HG02798 (cell line): Measurements from ENCODE around the gene PTGES3.
A peak's percentile ranks its signal among the peaks of the same experiment; 100 is the strongest.
"Not testable (repeated sequence)": the region's sequence is repeated elsewhere in the genome, so short reads cannot be mapped to it uniquely, and the experiment has no call there.

Source experiments
- ATAC-seq: cut with Tn5 transposase; IDR thresholded peaks from one replicate; pipeline ENCODE4 v1.9.1; 2021; ENCODE audit warnings: mild to moderate bottlenecking; ENCODE audit not compliant: unreplicated experiment, poor library complexity

Gene PTGES3, protein sequence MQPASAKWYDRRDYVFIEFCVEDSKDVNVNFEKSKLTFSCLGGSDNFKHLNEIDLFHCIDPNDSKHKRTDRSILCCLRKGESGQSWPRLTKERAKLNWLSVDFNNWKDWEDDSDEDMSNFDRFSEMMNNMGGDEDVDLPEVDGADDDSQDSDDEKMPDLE

DNA sequence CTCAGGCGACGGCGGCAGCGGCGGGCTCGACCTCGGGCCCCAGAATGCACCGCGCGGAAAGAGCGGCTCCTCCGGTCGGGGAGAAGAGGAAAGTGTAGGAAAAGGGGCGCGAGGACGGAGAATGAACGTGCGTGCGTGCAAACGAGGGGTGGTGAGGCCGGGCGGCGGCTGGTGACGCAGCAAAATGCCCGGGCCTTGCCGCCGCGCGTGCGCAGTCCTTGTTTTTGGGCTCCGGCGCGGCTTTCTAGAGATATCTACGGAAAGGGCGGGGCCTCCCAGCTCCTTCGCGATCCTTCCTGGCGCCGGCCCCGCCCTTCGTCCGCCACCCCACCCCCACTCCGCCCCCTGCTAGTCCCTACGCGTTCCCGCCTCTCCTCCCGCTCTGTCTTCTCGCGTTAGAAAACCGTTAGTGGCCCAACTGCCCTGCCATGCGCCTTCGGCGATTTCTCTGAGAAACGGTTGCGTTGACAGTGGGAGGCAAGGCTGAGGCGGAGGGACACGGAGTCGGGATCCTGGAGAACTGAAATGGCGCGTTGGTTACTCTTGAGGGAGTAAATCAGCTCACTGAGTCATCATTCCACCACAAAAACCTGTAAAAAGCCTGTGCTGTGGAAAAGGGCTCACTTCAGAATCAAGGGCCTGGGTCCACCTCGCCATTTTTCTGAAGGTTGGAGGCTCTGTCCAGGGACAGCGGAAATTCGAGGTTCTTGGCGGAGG is at the start of gene PTGES3:
Gene PTGES3, minus strand, starts transcription at position 156 of the 717 bp plus-strand sequence. CDS start 285 bp downstream, outside the sequence.
- ATAC-seq: peak; percentile 76

DNA sequence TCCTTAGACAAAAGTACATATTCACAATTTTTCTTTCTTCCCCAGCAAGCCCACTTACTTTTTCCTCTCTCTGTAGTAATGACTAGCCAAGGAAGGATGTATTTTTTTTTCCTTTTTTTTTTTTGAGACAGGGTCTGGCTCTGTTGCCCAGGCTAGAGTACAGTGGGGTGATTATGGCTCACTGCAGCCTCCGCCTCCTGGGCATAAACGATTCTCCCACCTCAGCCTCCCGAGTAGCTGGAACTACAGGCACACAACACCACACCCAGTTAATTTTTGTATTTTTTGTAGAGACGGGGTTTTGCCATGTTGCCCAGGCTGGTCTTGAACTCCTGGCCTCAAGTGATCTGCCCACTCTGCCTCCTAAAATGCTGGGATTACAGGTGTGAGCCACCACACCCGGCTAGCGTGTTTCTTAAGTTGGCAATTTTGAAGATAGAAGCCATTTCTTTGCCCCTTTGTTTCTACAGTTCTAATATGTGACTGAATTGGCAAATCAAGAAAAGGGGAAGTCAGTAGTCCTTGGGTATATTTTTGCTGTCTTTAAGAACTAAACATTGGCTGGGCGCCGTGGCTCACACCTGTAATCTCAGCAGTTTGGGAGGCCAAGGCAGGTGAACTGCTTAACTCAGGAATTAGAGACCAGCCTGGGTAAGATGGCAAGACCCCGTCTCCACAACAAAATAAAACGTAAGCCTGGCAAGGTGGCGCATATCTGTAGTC is 40.2 kb upstream of the PTGES3 start:
- no peak for ATAC-seq

DNA sequence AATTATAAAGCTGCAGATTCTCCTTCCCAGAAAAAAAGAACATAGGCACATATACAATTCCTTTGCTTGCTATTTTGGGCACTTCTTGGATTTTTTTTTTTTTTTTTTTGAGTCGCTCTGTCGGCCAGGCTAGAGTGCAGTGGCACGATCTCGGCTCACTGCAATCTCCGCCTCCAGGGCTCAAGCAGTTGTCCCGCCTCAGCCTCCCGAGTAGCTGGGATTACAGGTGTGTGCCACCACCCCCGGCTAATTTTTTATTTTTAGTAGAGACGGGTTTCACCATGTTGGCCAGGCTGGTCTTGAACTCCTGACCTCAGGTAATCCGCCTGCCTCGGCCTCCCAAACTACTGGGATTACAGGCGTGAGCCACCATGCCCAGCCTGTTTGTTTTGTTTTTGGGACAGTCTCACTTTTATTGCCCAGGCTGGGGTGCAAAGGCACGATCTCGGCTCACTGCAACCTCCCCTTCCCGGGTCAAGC is 38.2 kb upstream of the PTGES3 start:
- not testable (repeated sequence) for ATAC-seq

DNA sequence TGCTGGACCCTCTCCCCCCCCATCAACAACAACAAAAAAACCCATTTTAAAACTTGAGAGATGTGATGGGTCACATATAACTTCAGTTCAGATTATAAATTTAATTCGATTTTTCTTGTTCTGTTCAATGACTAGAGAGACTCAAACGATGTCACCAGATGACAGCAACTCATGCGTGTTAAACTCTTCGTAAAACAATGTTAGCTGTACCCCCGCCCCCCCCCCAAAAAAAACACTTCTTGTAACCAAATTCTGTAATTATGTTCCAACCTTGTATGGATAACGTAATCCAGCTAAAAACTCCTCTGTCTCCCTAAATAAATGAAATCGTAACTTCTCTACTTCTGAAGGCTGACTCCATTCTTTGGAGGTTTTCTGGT is 37.6 kb upstream of the PTGES3 start:
- ATAC-seq: no peak

DNA sequence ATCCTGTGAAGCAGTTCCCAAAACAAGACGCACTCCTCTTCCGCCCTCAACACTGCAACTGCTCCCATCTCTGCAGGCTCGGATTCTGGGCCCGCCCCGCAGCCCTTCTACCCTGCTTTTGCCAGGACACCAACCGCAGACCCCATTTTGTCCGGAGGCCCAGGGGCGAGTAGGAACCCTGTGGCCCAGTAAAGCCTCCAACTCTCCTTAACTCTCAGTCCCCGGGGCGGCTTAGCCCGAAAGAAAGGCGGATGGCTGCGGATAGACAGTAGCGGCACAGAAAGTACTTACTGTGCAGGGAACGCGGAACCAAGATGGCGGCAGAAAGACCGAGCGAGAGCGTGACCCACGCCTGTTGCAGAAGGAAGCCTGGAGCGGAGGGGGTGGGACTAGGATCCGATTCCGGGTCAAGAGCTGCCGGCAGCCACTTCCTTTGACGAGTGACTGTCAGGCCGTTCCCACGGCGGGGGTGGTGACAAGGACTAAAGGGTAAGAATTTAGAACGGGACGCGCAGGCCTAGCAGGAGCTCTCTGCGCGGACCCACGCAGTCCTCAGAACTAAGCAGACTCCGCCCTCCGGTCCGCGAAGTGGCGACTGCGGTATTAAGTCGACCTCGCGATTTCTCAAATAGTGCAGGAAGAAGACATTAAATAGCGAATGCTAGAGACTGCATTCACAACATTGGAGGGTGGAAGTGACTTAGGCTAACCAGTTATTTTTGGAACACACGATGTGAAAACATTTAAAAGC is 37.1 kb upstream of the PTGES3 start, which contains the start of gene NACA:
Gene NACA, minus strand, starts transcription at position 328 of the 751 bp plus-strand sequence. CDS start 778 bp downstream, outside the sequence.
- ATAC-seq: peak; percentile 97

DNA sequence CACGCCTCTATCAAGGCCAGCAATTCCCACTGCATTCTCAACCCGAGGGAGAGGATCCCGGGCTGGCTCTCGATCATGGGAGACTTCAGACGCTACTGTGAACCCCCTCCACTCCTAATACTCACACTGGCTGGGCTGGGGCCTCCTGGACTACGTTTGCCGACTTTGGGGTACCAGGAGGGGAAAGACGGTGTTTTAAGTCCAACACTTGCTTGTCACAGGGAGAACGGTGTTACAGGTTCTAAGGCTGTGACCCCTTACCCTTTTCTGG is 36.6 kb upstream of the PTGES3 start:
- no peak for ATAC-seq

DNA sequence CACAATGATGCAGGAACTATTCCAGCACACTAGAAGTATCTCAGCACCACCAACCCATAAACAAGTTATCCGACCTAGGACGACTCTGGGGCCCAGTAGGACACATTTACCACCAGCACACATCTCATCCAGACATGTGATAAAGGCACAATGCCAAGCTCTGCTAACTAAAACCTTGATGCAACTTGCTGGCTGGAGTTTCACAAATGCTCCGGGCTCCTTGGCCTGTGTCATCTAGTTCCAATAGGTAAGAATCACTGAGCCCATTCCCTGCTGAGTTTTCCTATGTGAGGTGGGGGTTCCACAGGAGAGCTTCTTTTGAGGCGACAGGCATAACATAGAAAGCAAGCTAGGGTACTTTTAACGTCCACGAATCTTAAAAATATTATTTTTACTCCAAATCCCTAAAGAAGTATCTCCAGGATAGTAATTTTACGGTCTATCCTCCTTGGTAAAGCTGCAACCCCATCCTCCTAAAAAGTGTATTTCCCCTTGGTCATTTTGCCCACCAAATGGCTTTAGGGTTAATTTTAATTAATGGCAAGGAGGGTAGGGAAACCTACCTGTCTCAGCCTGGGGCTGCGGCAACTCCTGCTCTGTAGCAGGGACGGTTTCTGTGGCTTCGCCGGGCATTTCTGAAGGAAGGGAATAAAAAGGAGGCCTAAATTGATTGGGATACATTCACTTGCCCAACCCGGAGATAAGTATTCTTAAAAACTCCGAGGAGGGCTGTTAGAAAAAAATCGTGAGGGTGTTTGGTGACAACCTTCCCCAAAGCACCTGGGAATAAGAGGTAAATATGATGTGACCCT is 36.0 kb upstream of the PTGES3 start:
- no peak for ATAC-seq

DNA sequence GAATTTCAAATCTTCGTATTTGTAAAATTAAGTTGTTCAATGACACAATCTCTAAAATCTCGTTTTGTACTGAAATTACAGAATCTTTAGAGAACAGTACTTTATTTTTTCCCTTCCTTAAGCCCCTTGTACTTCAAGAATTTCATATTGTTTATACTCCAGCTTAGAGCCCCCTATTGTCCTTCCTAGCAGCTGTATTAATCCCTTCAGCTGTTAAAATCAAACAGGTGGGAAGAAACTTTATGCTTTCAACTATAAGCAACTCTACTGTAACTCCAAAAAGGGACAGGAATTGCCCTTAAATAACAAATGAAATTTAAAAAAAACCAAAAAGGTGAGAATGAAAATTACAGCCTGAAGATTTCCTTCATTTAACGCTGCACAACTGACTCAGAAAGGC is 35.3 kb upstream of the PTGES3 start:
- no peak for ATAC-seq

DNA sequence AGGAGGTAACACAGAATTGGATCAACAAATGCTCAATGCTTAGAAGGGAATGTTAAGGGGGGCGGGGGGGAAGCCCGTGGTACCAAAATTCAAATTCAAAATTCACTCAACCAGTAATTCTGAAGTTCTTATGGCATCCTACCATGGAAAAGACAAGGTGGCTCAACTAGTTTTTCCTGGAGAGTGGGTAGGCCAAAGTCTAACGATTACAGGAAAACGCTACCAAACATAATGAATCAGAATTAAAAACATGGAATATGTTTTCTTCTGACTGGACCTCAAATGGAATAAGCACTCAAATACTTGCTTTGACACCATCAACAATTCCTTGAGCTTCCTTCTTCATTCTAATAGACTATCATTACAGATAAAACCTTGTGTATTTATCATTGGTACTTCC is 34.7 kb upstream of the PTGES3 start:
- no peak for ATAC-seq

DNA sequence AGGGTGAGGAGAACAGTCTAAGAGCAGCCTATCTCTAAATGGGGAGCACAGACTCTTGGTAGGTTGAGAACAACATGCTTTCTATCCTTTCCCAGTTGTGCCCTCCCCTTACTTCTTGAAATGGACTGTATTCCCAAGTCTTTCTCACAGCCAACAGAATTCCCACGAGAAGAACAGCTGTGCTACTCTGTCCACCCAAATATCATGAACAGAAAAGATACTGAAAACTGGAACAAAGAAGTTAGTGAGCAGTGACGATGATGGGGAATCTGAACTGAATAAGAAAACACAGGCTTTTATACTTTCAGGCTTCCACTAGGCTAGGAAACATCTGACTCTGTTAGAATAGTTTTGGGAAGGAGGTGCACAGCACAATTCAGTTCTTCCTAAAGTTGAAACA is 33.6 kb upstream of the PTGES3 start:
- ATAC-seq: no peak

DNA sequence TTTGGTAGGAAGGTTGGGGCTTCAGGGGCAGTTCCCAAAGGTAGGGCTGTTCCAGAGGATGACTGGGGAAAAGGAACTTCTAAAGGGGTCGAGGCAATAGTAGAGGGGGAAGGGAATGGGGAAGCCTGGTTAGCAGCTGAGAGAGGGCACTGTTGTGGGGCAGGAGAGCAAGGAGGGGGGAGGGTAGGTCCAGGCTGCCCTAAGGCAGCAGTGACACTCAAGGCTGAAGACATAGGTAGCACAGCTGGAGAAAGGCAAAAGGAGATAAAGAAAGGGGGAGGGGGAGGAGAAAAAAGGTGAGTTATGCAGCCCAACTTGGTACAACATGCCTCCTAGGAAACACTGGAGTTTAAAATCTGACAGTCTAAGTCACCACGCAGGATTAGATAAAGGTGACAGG is 33.1 kb upstream of the PTGES3 start:
- ATAC-seq: no peak

DNA sequence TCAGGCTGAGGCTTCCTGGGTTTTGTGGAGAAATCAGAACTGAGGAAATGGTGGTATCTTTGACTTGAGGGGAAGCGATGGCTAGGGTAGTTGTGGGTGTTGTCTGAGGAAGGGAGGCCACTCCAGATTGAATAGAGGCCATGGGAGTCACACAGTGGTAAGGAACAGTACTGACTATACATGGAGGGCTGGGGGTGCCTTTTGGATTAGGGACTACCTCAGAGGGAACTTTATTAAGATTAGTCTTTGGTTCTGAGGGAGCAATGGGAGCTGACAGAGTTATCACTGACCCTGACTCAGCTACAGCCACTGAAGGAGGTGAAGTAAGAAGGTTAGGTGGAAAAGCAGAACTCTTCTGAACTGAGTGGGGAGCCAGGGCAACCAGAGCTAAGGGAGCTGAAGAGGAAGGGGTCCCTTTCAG is 32.7 kb upstream of the PTGES3 start:
- ATAC-seq: no peak

DNA sequence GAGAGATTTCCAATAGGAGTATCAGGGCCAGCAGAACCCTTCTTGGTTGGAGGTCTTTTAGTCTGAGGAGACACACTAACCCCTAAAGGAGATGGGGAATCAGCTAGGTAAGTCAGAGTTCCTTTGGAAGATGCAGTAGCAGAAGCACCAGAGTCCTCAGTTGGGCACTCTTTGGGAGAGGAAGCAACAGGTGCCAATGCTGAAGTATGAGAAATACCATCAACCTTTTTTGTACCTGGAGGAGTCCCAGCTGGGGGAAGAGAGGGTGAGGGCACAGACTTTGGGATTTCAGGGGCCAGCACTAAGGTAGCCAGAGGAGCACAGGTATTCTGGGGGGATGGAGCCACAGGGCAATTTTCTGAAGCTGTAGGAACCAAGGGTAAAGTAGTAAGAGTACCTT is 31.0 kb upstream of the PTGES3 start:
- ATAC-seq: no peak

DNA sequence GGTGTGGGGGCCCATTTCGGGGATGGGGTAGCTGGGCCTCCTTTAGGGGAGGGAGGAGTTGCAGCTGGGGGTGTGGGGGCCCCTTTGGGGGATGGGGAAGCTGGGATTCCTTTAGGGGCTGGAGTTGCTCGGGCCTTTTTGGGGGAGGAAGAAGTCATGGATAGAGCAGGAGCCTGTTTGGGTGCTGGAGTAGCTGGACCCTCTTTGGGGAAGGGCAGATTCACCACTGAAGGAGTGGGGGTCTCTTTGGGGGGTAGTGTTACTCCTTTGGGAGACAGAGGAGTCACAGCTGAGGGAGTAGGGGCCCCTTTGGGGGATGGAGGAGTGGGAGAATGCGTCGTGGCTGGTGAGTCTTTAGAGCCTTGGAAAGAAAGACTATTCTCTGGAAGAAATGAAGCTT is 30.6 kb upstream of the PTGES3 start:
- ATAC-seq: no peak

DNA sequence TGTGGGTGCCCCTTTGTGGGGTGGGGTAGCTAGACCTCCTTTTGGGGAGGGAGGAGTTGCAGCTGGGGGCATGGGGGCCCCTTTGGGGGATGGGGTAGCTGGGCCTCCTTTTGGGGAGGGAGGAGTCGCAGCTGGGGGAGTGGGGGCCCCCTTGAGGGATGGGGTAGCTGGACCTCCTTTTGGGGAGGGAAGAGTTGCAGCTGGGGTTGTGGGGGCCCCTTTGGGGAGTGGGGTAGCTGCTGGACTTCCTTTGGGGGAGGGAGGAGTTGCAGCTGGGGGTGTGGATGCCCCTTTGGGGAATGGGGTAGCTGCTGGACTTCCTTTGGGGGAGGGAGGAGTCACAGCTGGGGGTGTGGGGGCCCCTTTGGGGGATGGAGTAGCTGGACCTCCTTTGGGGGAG is 30.1 kb upstream of the PTGES3 start:
- ATAC-seq: no peak

DNA sequence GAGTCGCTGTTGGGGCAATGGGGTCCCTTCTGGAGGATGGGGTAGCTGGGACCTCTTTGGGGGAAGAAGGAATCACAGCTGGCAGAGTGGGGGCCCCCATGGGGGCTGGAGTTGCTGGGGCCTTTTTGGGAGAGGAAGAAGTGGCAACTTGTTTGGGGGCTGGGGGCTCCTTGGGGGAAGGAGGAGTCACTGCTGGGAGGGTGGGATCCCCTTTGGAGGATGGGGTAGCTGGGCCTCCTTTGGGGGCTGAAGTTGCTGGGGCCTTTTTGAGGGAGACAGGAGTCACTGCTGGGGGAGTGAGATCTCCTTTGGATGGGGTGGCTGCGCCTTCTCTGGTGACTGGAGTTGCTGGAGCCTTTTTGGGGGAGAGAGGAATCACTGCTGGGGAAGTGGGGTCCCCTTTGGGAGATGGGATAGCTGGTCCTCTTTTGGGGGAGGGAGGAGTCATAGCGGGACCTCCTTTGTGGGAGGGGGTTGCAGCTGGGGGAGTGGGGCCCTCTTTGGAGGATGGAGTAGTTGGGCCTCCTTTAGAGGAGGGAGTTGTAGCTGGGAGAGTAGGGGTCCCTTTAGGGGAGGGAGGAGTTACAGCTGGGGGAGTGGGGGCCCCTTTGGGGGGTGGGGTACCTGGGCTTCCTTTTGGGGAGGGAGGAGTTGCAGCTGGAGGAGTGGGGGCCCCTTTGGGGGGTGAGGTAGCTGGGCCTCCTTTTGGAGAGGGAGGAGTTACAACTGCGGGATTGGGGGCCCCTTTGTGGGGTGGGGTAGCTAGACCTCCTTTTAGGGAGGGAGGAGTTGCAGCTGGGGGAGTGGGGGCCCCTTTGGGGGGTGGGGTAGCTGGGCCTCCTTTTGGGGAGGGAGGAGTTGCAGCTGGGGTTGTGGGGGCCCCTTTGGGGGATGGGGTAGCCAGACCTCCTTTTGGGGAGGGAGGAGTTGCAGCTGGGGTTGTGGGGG is 29.1 kb upstream of the PTGES3 start:
- no peak for ATAC-seq

DNA sequence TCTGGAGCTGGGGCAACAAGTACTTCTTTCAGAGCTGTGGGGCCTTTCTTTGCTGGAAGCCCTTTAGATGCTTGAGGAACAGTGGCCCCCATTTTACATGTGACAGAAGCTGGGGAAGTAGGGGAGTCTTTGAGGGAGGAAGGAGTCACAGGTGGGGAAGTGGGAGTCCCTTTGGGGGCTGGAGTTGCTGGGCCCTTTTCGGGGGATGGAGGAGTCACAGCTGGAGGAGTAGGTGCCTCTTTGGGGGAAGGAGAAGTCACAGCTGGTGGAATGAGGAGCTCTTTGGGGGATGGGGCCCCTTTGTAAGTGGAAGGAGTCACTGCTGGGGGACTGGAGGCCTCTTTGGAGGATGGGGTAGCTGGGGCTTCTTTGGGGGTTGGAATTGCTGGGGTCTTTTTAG is 28.4 kb upstream of the PTGES3 start:
- no peak for ATAC-seq

DNA sequence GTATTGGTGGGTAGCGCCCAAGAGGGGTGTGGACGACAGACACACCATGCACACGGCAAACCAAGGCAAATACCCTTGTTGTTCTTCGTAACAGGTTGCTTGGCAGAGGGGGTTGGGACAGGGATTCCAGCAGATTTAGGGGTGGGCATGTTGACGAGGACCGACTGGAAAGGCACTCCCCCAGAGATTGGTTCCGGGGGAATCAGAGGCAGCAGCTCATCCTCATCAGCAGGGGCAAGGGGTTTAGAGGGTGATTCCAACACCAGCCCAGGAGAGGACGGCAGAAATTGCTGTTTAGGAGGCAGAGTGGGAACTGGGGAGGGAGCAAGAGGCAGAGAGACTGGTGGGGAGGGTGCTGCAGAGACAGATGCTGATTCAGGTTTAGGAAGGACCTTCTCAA is 27.7 kb upstream of the PTGES3 start:
- no peak for ATAC-seq

DNA sequence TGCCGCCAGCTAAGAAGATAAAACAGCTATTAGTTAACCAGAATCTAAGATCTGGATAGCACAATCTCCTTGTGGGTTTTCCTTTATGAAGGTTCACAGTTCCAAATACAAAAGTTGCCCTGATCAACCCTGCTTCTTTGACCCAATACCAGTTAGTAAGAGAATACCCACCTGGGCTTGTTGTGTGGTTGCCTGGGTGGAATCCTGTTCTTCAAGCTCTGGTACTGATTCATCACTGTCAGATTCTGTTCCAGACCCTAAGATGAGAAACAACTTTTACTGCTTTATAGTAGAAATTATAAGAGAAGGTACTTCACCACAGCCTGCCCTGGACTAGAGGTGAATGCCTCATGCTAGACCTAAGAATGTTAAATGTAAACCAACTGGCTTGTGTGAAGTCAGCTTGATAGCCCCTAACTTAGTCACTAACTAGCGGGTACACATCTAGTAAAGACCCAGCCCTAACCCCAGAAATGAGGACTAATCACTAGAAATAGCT is 26.4 kb upstream of the PTGES3 start:
- ATAC-seq: no peak
